Stomach (tissue), 4 donors: ENCODE data around the gene OLFM1.

Experiments
- POLR2A ChIP-seq, 4 donors: fragments of 450-650 bp; IDR thresholded peaks; one replicate each; pipeline ENCODE4 v1.6.1; 2016; ENCODE audit warnings: antibody characterized with exemption in 4 of 4, control low read depth in 2 of 4, mild to moderate bottlenecking in 1 of 4, moderate library complexity in 1 of 4
- TF ChIP-seq, protein P1 (sequence below), 7 experiments: fragments of 450-650 bp in 4 of 7; fragments of 200-600 bp in 3 of 7; sonication (generic) in 3 of 7; IDR thresholded peaks; one replicate each; pipeline ENCODE4 v1.5.1; 2016 to 2019; ENCODE audit warnings: antibody characterized with exemption in 7 of 7, control low read depth in 2 of 7, mild to moderate bottlenecking in 1 of 7

DNA sequence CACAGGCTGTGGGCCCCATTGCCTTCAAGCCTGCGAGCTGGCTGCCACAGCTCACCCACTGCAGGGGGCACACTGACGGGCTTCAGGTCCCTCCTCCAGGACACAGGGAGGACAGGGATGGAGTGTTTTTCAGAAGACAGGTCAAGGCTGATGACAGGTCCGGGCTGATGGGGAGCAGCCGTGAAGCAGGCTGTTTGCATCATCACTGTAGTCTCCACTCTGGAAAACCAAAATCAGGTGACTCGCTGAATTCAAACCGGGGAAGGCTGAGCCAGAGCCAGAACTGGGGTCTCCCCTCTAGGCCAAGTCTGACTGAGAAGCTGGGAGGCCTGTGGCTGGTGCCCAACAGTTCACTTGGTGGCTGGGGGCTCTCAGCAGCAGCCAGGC, 48.5 kb downstream of the OLFM1 start:
- no peak for TF ChIP-seq POLR2A (IDR thresholded peaks at IDR 0.05)
- TF ChIP-seq, protein P1, sequence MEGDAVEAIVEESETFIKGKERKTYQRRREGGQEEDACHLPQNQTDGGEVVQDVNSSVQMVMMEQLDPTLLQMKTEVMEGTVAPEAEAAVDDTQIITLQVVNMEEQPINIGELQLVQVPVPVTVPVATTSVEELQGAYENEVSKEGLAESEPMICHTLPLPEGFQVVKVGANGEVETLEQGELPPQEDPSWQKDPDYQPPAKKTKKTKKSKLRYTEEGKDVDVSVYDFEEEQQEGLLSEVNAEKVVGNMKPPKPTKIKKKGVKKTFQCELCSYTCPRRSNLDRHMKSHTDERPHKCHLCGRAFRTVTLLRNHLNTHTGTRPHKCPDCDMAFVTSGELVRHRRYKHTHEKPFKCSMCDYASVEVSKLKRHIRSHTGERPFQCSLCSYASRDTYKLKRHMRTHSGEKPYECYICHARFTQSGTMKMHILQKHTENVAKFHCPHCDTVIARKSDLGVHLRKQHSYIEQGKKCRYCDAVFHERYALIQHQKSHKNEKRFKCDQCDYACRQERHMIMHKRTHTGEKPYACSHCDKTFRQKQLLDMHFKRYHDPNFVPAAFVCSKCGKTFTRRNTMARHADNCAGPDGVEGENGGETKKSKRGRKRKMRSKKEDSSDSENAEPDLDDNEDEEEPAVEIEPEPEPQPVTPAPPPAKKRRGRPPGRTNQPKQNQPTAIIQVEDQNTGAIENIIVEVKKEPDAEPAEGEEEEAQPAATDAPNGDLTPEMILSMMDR (IDR thresholded peaks at IDR 0.05): no peak
